Measurements from ENCODE around the gene CRBN. TPM values are rescaled to one million over a fixed set of nuclear protein-coding genes. Genes with fewer than 3 reads are reported as not detected.

Gene CRBN
- total and polyA plus RNA-seq, 9 of the 15 experiments (the other 6 are each of a cell fraction or from before 2014, with no cell fraction given): 40.8 to 331 (median 57.4) TPM

DNA sequence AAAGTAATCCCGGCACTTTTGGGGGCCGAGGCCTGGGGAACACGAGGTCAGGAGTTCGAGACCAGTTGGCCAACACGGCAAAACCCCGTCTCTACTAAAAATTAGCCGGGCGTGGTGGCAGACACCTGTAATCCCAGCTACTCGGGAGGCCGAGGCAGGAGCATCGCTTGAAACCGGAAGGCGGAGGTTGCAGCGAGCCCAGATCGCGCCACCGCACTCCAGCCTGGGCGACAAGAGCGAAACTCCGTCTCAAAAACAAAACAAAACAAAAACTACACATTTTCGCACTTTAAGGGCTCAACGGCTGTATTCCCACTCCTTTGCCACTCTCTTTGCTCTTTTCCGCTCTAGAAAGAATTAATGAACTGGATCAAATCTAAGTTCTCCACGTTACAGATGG lies 53.5 kb downstream of the CRBN start (continued):
- TF ChIP-seq CBX3 (IDR thresholded peaks at IDR 0.05; ENCODE audit: borderline replicate concordance in 1 of 2, low read length in 2 of 2) (no peak), JUN (IDR thresholded peaks at IDR 0.05; ENCODE audit: borderline replicate concordance, low read depth, low read length) (no peak), JUN (CRISPR knock-in tag; IDR thresholded peaks at IDR 0.05; ENCODE audit: borderline replicate concordance) (no peak), SMAD3 (CRISPR knock-in tag; conservative IDR thresholded peaks at IDR 0.05) (no peak), ZNF76 (CRISPR knock-in tag; IDR thresholded peaks at IDR 0.05; ENCODE audit: borderline replicate concordance) (no peak), GTF2E2 (tag; IDR thresholded peaks at IDR 0.05) (no peak), ESRRA (IDR thresholded peaks at IDR 0.05; ENCODE audit: borderline replicate concordance, low read depth) (no peak), NRF1 (conservative IDR thresholded peaks at IDR 0.05 in 1 of 2, IDR thresholded peaks at IDR 0.05 in 1 of 2) (no peak), ZEB2 (IDR thresholded peaks at IDR 0.05) (no peak), MBD2 (IDR thresholded peaks at IDR 0.05; ENCODE audit: borderline replicate concordance, low read depth) (no peak), FOXP1 (CRISPR knock-in tag; IDR thresholded peaks at IDR 0.05) (no peak), CHD1 (IDR thresholded peaks at IDR 0.05; ENCODE audit: low read length) (no peak), ZNF165 (CRISPR knock-in tag; IDR thresholded peaks at IDR 0.05; ENCODE audit: borderline replicate concordance) (no peak)
- TF ChIP-seq, protein P1, sequence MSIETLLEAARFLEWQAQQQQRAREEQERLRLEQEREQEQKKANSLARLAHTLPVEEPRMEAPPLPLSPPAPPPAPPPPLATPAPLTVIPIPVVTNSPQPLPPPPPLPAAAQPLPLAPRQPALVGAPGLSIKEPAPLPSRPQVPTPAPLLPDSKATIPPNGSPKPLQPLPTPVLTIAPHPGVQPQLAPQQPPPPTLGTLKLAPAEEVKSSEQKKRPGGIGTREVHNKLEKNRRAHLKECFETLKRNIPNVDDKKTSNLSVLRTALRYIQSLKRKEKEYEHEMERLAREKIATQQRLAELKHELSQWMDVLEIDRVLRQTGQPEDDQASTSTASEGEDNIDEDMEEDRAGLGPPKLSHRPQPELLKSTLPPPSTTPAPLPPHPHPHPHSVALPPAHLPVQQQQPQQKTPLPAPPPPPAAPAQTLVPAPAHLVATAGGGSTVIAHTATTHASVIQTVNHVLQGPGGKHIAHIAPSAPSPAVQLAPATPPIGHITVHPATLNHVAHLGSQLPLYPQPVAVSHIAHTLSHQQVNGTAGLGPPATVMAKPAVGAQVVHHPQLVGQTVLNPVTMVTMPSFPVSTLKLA (conservative IDR thresholded peaks at IDR 0.05): no peak
- TF ChIP-seq, protein P2, sequence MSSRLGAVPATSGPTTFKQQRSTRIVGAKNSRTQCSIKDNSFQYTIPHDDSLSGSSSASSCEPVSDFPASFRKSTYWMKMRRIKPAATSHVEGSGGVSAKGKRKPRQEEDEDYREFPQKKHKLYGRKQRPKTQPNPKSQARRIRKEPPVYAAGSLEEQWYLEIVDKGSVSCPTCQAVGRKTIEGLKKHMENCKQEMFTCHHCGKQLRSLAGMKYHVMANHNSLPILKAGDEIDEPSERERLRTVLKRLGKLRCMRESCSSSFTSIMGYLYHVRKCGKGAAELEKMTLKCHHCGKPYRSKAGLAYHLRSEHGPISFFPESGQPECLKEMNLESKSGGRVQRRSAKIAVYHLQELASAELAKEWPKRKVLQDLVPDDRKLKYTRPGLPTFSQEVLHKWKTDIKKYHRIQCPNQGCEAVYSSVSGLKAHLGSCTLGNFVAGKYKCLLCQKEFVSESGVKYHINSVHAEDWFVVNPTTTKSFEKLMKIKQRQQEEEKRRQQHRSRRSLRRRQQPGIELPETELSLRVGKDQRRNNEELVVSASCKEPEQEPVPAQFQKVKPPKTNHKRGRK (tag; IDR thresholded peaks at IDR 0.05): no peak
- TF ChIP-seq, protein P3, sequence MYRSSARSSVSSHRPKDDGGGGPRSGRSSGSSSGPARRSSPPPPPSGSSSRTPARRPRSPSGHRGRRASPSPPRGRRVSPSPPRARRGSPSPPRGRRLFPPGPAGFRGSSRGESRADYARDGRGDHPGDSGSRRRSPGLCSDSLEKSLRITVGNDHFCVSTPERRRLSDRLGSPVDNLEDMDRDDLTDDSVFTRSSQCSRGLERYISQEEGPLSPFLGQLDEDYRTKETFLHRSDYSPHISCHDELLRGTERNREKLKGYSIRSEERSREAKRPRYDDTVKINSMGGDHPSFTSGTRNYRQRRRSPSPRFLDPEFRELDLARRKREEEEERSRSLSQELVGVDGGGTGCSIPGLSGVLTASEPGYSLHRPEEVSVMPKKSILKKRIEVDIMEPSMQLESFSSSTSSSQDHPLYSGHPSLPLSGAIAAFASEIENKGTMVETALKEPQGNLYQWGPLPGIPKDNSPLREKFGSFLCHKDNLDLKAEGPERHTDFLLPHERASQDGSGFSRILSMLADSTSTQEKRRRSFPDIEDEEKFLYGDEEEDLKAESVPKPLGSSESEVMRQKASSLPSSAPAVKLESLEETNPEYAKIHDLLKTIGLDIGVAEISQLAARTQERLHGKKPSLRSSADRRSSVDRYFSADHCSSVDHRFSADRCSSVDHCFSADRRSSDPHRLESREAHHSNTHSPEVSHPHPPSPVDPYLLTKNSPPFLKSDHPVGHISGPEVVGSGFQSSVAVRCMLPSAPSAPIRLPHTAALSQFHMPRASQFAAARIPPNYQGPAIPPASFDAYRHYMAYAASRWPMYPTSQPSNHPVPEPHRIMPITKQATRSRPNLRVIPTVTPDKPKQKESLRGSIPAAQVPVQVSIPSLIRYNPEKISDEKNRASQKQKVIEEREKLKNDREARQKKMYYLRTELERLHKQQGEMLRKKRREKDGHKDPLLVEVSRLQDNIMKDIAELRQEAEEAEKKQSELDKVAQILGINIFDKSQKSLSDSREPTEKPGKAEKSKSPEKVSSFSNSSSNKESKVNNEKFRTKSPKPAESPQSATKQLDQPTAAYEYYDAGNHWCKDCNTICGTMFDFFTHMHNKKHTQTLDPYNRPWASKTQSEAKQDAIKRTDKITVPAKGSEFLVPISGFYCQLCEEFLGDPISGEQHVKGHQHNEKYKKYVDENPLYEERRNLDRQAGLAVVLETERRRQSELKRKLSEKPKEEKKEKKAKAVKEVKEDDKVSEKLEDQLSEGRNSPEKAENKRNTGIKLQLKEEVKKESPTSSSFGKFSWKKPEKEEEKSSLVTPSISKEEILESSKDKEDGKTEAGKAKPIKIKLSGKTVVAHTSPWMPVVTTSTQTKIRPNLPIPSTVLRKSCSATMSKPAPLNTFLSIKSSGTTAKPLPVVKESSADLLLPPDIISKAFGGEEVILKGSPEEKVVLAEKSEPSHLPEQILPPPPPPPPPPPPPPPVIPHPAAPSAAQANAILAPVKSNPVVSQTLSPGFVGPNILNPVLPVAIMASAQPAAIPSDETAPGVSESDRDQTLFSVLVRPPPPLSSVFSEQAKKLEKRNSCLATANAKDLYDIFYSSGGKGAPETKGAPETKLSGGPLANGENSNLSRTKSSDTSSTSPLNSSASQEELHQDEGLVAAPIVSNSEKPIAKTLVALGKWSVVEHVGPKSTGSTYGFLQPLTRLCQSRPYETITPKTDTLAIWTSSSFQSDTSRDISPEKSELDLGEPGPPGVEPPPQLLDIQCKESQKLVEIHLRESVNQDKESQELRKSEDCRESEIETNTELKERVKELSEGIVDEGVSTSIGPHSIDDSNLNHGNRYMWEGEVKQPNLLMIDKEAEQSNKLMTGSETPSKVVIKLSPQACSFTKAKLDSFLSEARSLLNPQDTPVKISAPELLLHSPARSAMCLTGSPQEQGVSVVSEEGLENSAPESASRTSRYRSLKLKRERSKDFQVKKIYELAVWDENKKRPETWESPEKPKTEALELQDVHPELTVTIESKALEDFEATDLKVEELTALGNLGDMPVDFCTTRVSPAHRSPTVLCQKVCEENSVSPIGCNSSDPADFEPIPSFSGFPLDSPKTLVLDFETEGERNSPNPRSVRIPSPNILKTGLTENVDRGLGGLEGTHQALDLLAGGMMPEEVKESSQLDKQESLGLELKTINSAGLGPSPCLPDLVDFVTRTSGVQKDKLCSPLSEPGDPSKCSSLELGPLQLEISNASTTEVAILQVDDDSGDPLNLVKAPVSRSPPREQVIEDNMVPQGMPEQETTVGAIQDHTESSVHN (IDR thresholded peaks at IDR 0.05; ENCODE audit: borderline replicate concordance in 1 of 2, low read depth in 1 of 2): no peak

All from K562 (cell line).